NCI-H748 (cell line): ENCODE results near the gene RGS7.
A peak's percentile ranks its signal among the peaks of the same experiment; 100 is the strongest.

Experiments used
- DNase-seq: peaks from one replicate; lab custom pipeline; 2025; ENCODE audit not compliant: unreplicated experiment; lab: John Stamatoyannopoulos, UW

Gene RGS7

GRCh38 chr1:241356519-241357365 is at the start of gene RGS7:
RGS7 (minus strand) TSS chr1:241357205.
- DNase-seq, result peak; percentile 87

GRCh38 chr1:241406421-241406820 is 49.4 kb upstream of the RGS7 start:
- DNase-seq, result no peak

DNA sequence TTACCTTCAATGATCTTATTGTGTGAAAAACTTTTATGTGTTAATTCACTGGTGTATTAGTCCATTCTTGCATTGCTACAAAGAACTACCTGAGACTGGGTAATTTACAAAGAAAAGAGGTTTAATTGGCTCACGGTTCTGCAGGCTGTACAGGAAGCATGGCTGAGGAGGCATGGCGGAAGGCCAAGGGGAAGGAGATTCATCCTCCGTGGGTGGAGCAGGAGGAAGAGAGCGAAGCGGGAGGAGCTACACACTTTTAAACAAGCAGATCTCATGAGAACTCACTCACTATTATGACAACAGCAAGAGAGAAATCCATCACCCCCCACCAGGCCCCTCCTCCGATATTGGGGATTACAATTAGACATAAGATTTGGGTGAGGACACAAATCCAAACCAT is 44.2 kb upstream of the RGS7 start:
- DNase-seq, result no peak

- DNase-seq, result no peak
These were observed 40.0 kb upstream of the RGS7 start for GRCh38 chr1:241396747-241397681.

- peak; percentile 83 for DNase-seq
These were observed 35.1 kb upstream of the RGS7 start for GRCh38 chr1:241391926-241392710.

GRCh38 chr1:241390526-241390925 is 33.5 kb upstream of the RGS7 start:
- peak; percentile 2 for DNase-seq

DNA sequence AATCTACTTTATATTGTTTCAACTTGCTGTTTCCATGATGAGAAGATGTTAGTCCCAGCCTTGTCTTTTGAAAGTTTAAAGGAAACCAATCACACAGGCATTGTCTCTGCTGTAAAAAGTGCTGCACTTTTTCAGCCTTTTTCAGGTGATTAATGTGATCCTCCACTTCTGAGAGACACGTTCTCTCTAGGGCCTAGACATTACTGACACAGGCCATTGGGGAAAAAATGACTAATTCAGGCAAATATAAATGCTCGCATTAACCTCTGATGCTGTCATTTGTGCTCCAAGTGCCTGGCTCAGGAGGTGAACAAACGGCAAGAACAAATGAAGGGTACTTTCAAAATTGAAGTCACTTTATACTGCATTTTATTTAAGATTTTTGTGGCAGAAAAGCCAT is 32.4 kb upstream of the RGS7 start:
- no peak for DNase-seq

- no peak for DNase-seq
These were observed 30.2 kb upstream of the RGS7 start for GRCh38 chr1:241387216-241387615.

DNA sequence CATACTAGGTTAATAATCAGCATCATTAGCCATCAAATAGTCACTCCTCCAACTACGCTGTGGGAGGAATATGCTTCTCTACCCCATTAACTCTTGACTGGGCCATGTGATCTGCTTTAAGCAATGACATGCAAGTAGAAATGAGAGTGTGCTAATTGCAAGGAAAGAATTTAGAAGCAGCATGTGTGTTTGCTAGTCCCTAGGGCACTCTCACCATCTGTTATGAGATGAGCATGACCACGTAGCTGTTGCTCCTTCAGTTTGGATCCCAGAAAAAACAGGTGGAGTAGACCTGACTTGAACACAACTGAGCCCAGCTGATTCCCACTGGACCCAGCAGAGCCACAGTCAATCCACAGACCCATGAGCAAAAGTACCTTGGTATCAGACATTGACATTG is 19.7 kb upstream of the RGS7 start:
- DNase-seq, result no peak

GRCh38 chr1:241375886-241376285 is 18.9 kb upstream of the RGS7 start:
- DNase-seq, result no peak

DNA sequence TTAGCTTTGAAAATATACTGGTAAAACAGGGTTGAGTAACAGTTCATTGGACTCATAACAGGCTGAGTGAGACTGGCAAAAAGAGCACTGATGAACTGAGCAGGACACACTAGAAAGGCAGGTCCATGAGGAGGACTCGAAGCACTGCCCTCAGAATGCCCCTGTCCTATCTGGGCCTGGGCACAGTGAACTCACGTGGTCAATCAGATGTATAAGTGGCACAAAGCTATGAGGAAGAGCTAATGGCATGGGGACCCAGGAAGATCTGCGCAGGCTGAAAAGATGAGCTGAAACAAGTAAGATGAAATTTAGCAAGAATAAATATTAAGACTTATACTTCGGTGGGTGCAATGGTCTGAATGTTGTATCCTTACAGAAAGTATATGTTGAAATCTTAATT is 9.2 kb upstream of the RGS7 start:
- no peak for DNase-seq

GRCh38 chr1:241362350-241362749 is 5.3 kb upstream of the RGS7 start:
- DNase-seq, result no peak

GRCh38 chr1:241357366-241358340 is 648 bp upstream of the RGS7 start:
- peak; percentile 30 for DNase-seq

DNA sequence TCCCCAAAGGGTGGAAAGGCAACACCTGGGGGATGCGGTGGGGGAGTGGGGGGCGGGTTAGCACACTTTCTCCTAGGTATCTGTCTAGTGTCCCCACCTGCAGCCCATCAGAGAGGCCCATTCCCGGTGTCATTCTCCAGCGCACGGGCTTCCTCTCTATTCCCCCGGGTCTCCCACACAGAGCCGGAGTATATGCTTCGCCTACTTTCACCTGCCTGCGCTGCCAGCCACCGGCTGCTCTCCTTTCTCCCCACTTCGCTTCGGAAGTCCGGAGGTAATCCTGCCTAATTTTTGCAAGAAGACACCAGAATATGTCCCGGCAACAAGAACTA is 852 bp downstream of the RGS7 start:
- peak; percentile 60 for DNase-seq

DNA sequence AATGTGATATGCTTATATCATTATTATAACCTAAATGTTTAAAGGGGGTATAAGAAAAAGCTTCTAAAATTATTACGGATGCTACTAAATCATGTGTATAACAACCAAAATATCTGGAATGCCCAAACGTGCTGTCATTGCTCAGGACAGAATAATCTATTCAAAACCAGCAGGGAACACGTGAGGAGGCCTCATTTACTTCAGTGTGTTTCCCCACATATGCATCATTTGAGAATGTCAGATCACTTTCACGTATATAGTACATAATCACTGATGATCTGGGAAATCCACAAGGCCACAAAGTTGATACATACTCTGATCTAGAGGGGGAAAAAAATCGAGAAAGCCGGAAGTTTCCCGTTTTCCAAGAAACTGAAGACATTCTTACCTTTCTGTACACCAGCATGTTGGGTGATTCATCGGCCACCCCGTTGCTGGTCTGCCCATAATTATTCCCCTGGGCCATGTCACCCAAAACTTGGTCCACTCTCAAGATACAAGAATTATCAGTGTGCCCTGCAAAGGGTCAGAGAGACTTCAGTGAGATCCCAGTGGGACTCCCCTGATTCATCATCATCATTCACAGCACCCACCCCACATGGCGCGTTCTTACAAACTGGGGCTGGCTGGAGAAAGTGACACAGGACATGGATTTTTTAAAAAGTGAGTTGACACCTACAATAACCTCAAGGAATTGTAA is 1.5 kb downstream of the RGS7 start:
- DNase-seq, result peak; percentile 16

DNA sequence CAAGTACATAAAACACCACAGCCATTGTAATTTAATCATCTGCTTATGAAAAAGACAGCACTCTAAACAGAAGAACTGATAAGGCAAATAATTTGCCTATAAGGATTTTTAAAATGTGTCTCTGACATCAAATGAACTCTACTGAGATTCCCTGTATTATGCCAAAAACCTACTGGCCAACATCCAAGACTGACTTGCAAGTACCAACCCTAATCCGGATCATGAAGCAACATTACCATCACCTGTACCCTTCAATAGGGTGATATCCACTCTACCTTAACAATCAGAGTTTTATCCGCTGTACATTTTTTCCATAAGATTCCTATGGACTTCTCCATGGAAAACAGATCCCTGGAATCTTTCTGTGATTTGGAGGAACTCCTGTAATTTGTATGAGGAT is 4.6 kb downstream of the RGS7 start:
- DNase-seq, result no peak

GRCh38 chr1:241351841-241352240 is 5.2 kb downstream of the RGS7 start:
- no peak for DNase-seq

DNA sequence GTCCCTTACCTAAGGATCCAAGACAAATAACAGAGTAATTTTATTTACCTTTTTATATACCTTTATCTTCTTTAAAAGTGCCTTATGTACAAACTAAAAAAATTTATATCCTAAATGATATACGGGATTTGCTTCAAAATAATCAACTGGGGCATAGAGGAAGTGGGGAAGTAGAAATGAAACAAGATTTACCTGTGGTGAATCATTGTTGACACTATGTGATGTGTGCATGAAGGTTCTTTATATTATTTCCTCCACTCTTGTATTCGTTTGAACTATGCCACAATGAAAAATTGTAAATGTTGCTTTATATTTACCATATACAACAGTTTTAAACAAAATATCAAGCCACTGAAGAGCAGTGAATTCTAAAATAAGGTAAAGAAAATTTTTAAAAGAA is 13.0 kb downstream of the RGS7 start:
- no peak for DNase-seq

DNA sequence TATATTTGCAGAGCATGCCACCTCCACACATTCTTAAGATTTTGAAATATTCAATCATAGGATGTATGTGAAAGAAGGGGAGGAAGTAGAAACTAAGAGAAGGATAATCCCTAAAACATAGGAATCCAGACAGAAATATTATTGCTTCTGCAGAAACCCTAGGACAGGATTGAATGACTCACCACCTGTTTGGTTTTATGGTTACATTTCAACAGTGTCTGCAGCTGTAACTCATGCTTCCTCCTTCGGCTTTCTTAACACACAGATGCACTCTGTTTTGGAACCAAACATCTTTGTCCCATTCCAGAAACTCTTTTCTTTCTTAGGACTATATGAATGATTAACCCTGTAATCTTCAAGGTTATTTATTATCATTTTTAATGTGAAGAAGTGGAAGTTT is 20.7 kb downstream of the RGS7 start:
- no peak for DNase-seq

DNA sequence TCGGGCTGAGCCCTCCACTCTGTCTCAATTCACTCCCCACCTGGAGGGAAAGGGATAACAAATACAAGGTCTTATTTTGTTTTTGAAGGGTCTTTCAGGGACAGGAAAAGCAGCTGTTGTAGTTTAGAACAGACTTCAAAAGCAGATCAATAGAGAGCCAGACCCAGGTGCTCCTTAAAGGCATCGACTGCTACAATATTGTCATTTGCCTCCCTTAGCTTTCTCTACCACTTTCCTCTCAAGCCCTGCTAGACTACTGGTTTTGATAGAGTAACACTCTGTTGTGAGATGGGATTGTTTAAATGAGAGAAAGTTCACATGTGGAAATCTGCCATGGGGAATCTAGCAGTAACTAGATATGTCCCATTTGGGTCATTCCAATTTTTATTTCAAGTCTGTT is 24.0 kb downstream of the RGS7 start:
- peak; percentile 78 for DNase-seq
